Measurements from ENCODE around the gene UBE2K. TPM values are rescaled to one million over a fixed set of nuclear protein-coding genes. Genes with fewer than 3 reads are reported as not detected.
A peak's percentile ranks its signal among the peaks of the same experiment; 100 is the strongest.

UBE2K gene

GRCh38 chr4:39825090-39825489, 127.2 kb downstream of the UBE2K start:
- Histone ChIP-seq H2BK12ac (ENCODE audit: low read length in 2 of 2) (no peak overlapping the region), H4K8ac (ENCODE audit: low read length) (no peak overlapping the region), H3K4ac (ENCODE audit: low read depth in 1 of 2, low read length in 2 of 2) (no peak overlapping the region), H2AFZ (ENCODE audit: low read depth, low read length) (no peak overlapping the region), H3K14ac (ENCODE audit: low read length in 2 of 2) (no peak overlapping the region), H3K18ac (ENCODE audit: low read depth in 1 of 2, low read length in 2 of 2) (no peak overlapping the region), H4K91ac (ENCODE audit: low read length) (no peak overlapping the region), H2BK5ac (ENCODE audit: low read depth, low read length, poor library complexity, severe bottlenecking) (no peak overlapping the region), H2BK15ac (ENCODE audit: low read depth, poor library complexity, severe bottlenecking) (no peak overlapping the region), H3K27ac (ENCODE audit: low read length, poor library complexity, severe bottlenecking) (peak overlapping the region; percentile 96), H3K4me2 (ENCODE audit: low read length, poor library complexity, severe bottlenecking) (no peak overlapping the region), H3K4me1 (ENCODE audit: control insufficient read depth, insufficient read depth, low read depth, low read length) (peaks cover 2% of the 10 kb centered on the region), H3K79me1 (replicated peaks; ENCODE audit: low read length, poor library complexity, severe bottlenecking) (peaks cover 12% of the 10 kb centered on the region), H2BK120ac (ENCODE audit: low read depth, low read length) (no peak overlapping the region), H3K23ac (ENCODE audit: low read length in 2 of 2) (no peak overlapping the region), H3K9ac (ENCODE audit: low read length) (peak overlapping the region; percentile 34), H3K36me3 (ENCODE audit: control insufficient read depth in 1 of 2, insufficient read depth in 2 of 2, low read depth in 1 of 2, low read length in 2 of 2) (peaks cover 11 to 54% of the 10 kb centered on the region in 2 experiments), H3K9me3 (ENCODE audit: control insufficient read depth, low read length) (no peaks in the 10 kb centered on the region), H2AK5ac (ENCODE audit: low read length, severe bottlenecking) (no peak overlapping the region), H3K4me3 (ENCODE audit: insufficient read depth in 1 of 2, low read depth in 1 of 2, low read length in 2 of 2) (no peak overlapping the region), H3K27me3 (ENCODE audit: control insufficient read depth in 1 of 2, insufficient read depth in 1 of 2, low read length in 2 of 2) (no peaks in the 10 kb centered on the region)
- DNase-seq, result no peak
- WGBS, result 98% methylated on average over 3 of the region's 3 CpGs

GRCh38 chr4:39825741-39826231, 127.8 kb downstream of the UBE2K start:
- no peak overlapping the region for H4K91ac ChIP-seq (ENCODE audit: low read length)
- H4K8ac ChIP-seq (ENCODE audit: low read length), result no peak overlapping the region
- H3K23ac ChIP-seq (ENCODE audit: low read length in 2 of 2), result no peak overlapping the region
- peak overlapping the region; percentile 9 for H3K4me2 ChIP-seq (ENCODE audit: low read length, poor library complexity, severe bottlenecking)
- peak overlapping the region; percentile 76 for H2AK5ac ChIP-seq (ENCODE audit: low read length, severe bottlenecking)
- no peak overlapping the region for H2BK15ac ChIP-seq (ENCODE audit: low read depth, poor library complexity, severe bottlenecking)
- H3K9ac ChIP-seq (ENCODE audit: low read length), result peak overlapping the region; percentile 34
- H3K18ac ChIP-seq (ENCODE audit: low read depth in 1 of 2, low read length in 2 of 2), result no peak overlapping the region
- H2BK12ac ChIP-seq (ENCODE audit: low read length in 2 of 2), result no peak overlapping the region
- no peak overlapping the region for H2BK120ac ChIP-seq (ENCODE audit: low read depth, low read length)
- H3K14ac ChIP-seq (ENCODE audit: low read length in 2 of 2), result no peak overlapping the region
- H3K27ac ChIP-seq (ENCODE audit: low read length, poor library complexity, severe bottlenecking), result peak overlapping the region; percentile 96
- H3K4me3 ChIP-seq (ENCODE audit: insufficient read depth in 1 of 2, low read depth in 1 of 2, low read length in 2 of 2), result no peak overlapping the region
- no peaks in the 10 kb centered on the region for H3K27me3 ChIP-seq (ENCODE audit: control insufficient read depth in 1 of 2, insufficient read depth in 1 of 2, low read length in 2 of 2)
- DNase-seq, result peak; percentile 70
- H3K4me1 ChIP-seq (ENCODE audit: control insufficient read depth, insufficient read depth, low read depth, low read length), result peaks cover 2% of the 10 kb centered on the region
- H3K4ac ChIP-seq (ENCODE audit: low read depth in 1 of 2, low read length in 2 of 2), result no peak overlapping the region
- peak overlapping the region; percentile 31 for H2BK5ac ChIP-seq (ENCODE audit: low read depth, low read length, poor library complexity, severe bottlenecking)
- H3K79me1 ChIP-seq (replicated peaks; ENCODE audit: low read length, poor library complexity, severe bottlenecking), result peaks cover 12% of the 10 kb centered on the region
- H2AFZ ChIP-seq (ENCODE audit: low read depth, low read length), result no peak overlapping the region
- WGBS, result 68% methylated on average over 4 of the region's 7 CpGs
- peaks cover 11 to 60% of the 10 kb centered on the region in 2 experiments for H3K36me3 ChIP-seq (ENCODE audit: control insufficient read depth in 1 of 2, insufficient read depth in 2 of 2, low read depth in 1 of 2, low read length in 2 of 2)
- no peaks in the 10 kb centered on the region for H3K9me3 ChIP-seq (ENCODE audit: control insufficient read depth, low read length)

Small RNA genes lying within 50 kb of the gene (small RNA-seq; reads per million reads assigned to genes)
- gene RF00019 (ENCODE audit: low read depth) (not detected), gene RN7SL558P (ENCODE audit: low read depth) (not detected)

All from mesenchymal stem cell (in vitro differentiated cells and primary cell).